ENCODE measurements around the gene HK1. TPM values are rescaled to one million over a fixed set of nuclear protein-coding genes. Genes with fewer than 3 reads are reported as not detected.
"Not testable (repeated sequence)": the region's sequence is repeated elsewhere in the genome, so short reads cannot be mapped to it uniquely, and the experiment has no call there.

The HK1 gene
- total RNA-seq, 1 donor from 2014 or later, result 162 TPM

DNA sequence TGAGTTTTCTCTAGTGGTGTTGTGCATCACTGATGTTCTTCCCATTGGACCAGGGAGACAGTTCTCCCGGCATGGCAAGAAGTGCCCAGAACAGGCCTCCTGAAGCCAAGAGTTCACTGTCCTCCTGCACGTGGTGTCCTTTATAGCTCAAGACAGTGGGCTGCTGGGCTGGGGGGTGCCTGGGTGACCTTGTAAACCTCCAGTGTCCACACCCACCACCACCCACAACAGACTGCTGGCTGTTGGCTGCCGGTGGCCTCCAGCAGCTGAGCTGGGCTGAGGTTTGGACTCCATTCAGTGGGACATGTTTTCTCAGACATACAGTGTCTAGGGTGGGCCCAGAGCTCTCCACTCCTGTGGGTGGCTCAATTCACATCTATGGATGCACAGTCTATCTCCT is 42.2 kb downstream of the HK1 start:
- Mint-ChIP-seq H3K27me3 (ENCODE audit: unreplicated experiment) (peaks cover 14% of the 10 kb centered on the region), H3K9me3 (ENCODE audit: unreplicated experiment) (no peaks in the 10 kb centered on the region), H3K4me3 (ENCODE audit: unreplicated experiment) (peak overlapping the region; percentile 98), H3K27ac (ENCODE audit: unreplicated experiment) (no peak overlapping the region), H3K4me1 (ENCODE audit: unreplicated experiment) (peaks cover 53% of the 10 kb centered on the region), H3K36me3 (ENCODE audit: low read depth, unreplicated experiment) (no peaks in the 10 kb centered on the region)
- no peak for DNase-seq (ENCODE audit: low spot score)
- TF ChIP-seq, protein P1, sequence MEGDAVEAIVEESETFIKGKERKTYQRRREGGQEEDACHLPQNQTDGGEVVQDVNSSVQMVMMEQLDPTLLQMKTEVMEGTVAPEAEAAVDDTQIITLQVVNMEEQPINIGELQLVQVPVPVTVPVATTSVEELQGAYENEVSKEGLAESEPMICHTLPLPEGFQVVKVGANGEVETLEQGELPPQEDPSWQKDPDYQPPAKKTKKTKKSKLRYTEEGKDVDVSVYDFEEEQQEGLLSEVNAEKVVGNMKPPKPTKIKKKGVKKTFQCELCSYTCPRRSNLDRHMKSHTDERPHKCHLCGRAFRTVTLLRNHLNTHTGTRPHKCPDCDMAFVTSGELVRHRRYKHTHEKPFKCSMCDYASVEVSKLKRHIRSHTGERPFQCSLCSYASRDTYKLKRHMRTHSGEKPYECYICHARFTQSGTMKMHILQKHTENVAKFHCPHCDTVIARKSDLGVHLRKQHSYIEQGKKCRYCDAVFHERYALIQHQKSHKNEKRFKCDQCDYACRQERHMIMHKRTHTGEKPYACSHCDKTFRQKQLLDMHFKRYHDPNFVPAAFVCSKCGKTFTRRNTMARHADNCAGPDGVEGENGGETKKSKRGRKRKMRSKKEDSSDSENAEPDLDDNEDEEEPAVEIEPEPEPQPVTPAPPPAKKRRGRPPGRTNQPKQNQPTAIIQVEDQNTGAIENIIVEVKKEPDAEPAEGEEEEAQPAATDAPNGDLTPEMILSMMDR (IDR thresholded peaks at IDR 0.05; ENCODE audit: unreplicated experiment), result no peak

GRCh38 chr10:69321039-69321715 is 42.9 kb downstream of the HK1 start:
- Mint-ChIP-seq H3K4me3 (ENCODE audit: unreplicated experiment) (peak overlapping the region; percentile 54), H3K36me3 (ENCODE audit: low read depth, unreplicated experiment) (no peaks in the 10 kb centered on the region), H3K27me3 (ENCODE audit: unreplicated experiment) (peaks cover 10% of the 10 kb centered on the region), H3K9me3 (ENCODE audit: unreplicated experiment) (no peaks in the 10 kb centered on the region), H3K27ac (ENCODE audit: unreplicated experiment) (no peak overlapping the region), H3K4me1 (ENCODE audit: unreplicated experiment) (peaks cover 49% of the 10 kb centered on the region)
- TF ChIP-seq, protein P1 (IDR thresholded peaks at IDR 0.05; ENCODE audit: unreplicated experiment), result no peak
- no peak for DNase-seq (ENCODE audit: low spot score)

DNA sequence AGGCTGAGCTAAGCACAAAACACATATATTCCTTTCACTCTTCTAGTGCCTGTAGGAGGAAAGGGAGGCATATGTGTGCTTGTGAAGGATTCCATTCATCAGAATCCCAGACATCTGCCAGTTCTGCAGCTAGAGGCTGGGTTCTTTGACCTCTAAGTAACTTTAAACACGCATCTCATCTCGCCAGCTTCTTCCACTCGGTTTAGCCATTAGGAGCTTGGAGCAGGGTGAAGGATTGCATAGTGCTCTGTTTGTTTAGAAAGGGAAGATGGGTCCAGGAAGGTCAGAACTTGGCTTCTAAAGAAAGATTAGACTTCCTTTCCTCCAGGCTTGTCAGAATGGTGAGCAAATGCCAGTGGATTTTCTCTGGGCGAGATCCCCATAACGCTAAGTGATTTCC is 43.6 kb downstream of the HK1 start:
- TF ChIP-seq, protein P1 (IDR thresholded peaks at IDR 0.05; ENCODE audit: unreplicated experiment), result no peak
- DNase-seq (ENCODE audit: low spot score), result no peak
- Mint-ChIP-seq H3K9me3 (ENCODE audit: unreplicated experiment) (no peaks in the 10 kb centered on the region), H3K4me3 (ENCODE audit: unreplicated experiment) (peak overlapping the region; percentile 14), H3K27me3 (ENCODE audit: unreplicated experiment) (peaks cover 10% of the 10 kb centered on the region), H3K27ac (ENCODE audit: unreplicated experiment) (no peak overlapping the region), H3K36me3 (ENCODE audit: low read depth, unreplicated experiment) (no peaks in the 10 kb centered on the region), H3K4me1 (ENCODE audit: unreplicated experiment) (peaks cover 49% of the 10 kb centered on the region)

- H3K27me3 Mint-ChIP-seq (ENCODE audit: unreplicated experiment); DNase-seq (ENCODE audit: low spot score); H3K27ac Mint-ChIP-seq (ENCODE audit: unreplicated experiment); H3K4me3 Mint-ChIP-seq (ENCODE audit: unreplicated experiment); H3K36me3 Mint-ChIP-seq (ENCODE audit: low read depth, unreplicated experiment); H3K9me3 Mint-ChIP-seq (ENCODE audit: unreplicated experiment): not testable (repeated sequence)
- peaks cover 50% of the 10 kb centered on the region for H3K4me1 Mint-ChIP-seq (ENCODE audit: unreplicated experiment)
These were observed 44.0 kb downstream of the HK1 start for GRCh38 chr10:69322346-69322745.

GRCh38 chr10:69323622-69324021 is 45.3 kb downstream of the HK1 start:
- no peak for DNase-seq (ENCODE audit: low spot score)
- Mint-ChIP-seq H3K36me3 (ENCODE audit: low read depth, unreplicated experiment) (peaks cover 2% of the 10 kb centered on the region), H3K4me3 (ENCODE audit: unreplicated experiment) (no peak overlapping the region), H3K4me1 (ENCODE audit: unreplicated experiment) (peaks cover 59% of the 10 kb centered on the region), H3K9me3 (ENCODE audit: unreplicated experiment) (no peaks in the 10 kb centered on the region), H3K27me3 (ENCODE audit: unreplicated experiment) (peaks cover 10% of the 10 kb centered on the region), H3K27ac (ENCODE audit: unreplicated experiment) (no peak overlapping the region)
- TF ChIP-seq, protein P1 (IDR thresholded peaks at IDR 0.05; ENCODE audit: unreplicated experiment), result no peak

All from endothelial cell (in vitro differentiated cells).